HCT116 (cell line): ENCODE measurements around the gene CDH4. TPM values are rescaled to one million over a fixed set of nuclear protein-coding genes. Genes with fewer than 3 reads are reported as not detected.

Experiments used
- ATAC-seq: fragments of 200-7000 bp; cut with Tn5 transposase; 2 replicates; pipeline ENCODE4 v1.9.1; 2020; ENCODE audit warnings: mild to moderate bottlenecking, moderate library complexity
- BruUV-seq: library from RNA; stranded (reverse); fragments of 400-500 nt; replicated peaks from 2 replicates; lab custom pipeline; 2021; lab: Mats Ljungman, UMichigan
- CTCF ChIA-PET: fragments of 300-600 bp; sonication (Branson Sonifier 250); formaldehyde crosslinking; loops from one replicate; lab custom pipeline; 2021; ENCODE audit warnings: antibody characterized with exemption; lab: Charles Lee
- POLR2A ChIA-PET: fragments of 300-600, 350-600 bp; sonication (Branson Sonifier 250); formaldehyde crosslinking; loops from one replicate; lab custom pipeline; 2021; ENCODE audit warnings: antibody characterized with exemption; lab: Charles Lee
- RAD21 ChIA-PET, 2 experiments: fragments of 300-600 bp; sonication (Branson Sonifier 250); formaldehyde crosslinking; loops; one replicate each; lab custom pipeline; 2023; ENCODE audit warnings: low total read pairs in 2 of 2; ENCODE audit not compliant: uncharacterized antibody in 2 of 2, unreplicated experiment in 2 of 2, low non-redundant PET in 1 of 2; lab: Charles Lee
- DNase-seq: peaks from one replicate; pipeline ENCODE4 v3.0.0-alpha.2; 2010; ENCODE audit warnings: low read depth, low spot score
- H2AFZ ChIP-seq: fragments of 200-600 bp; shearing (Covaris generic), sonication (generic); 2 replicates; pipeline ENCODE4 v1.6.1; 2017; ENCODE audit warnings: low read depth, mixed run types, mixed read lengths, antibody characterized with exemption, low read length; ENCODE audit not compliant: poor library complexity, severe bottlenecking
- H3K27ac ChIP-seq: 2 replicates; pipeline ENCODE4 v1.5.1; 2012; ENCODE audit warnings: low read depth, low read length
- H3K27me3 ChIP-seq: fragments of 200-600 bp; sonication (generic); 2 replicates; pipeline ENCODE4 v1.6.1; 2016; ENCODE audit warnings: mixed run types, low read length, mixed read lengths; ENCODE audit not compliant: insufficient read depth
- H3K36me3 ChIP-seq, 2 experiments: fragments of 200-500 bp in 1 of 2; fragments of 200-600 bp in 1 of 2; sonication (Bioruptor generic) in 1 of 2; sonication (generic) in 1 of 2; 2 replicates each; pipeline versions ENCODE4 v1.5.1 to v1.6.1; 2014 to 2016; ENCODE audit warnings: low read length in 2 of 2, inconsistent platforms in 1 of 2, mixed read lengths in 1 of 2, mixed run types in 1 of 2; ENCODE audit not compliant: insufficient read depth in 2 of 2, control insufficient read depth in 1 of 2
- H3K4me1 ChIP-seq, 2 experiments: fragments of 200-600 bp in 1 of 2; sonication (generic) in 1 of 2; 2 replicates each; pipeline versions ENCODE4 v1.5.1 to v1.6.1; 2012 to 2017; ENCODE audit warnings: low read length in 2 of 2, inconsistent platforms in 1 of 2, mild to moderate bottlenecking in 1 of 2, mixed read lengths in 1 of 2, mixed run types in 1 of 2, moderate library complexity in 1 of 2; ENCODE audit not compliant: insufficient read depth in 2 of 2, control insufficient read depth in 1 of 2
- H3K4me2 ChIP-seq: fragments of 200-600 bp; sonication (generic); 2 replicates; pipeline ENCODE4 v1.6.1; 2017; ENCODE audit warnings: mixed run types, low read length, mixed read lengths
- H3K4me3 ChIP-seq, 2 experiments: fragments of 200-600 bp in 1 of 2; sonication (generic) in 1 of 2; replicated peaks in 1 of 2; 2 replicates each; pipeline ENCODE4 v1.5.1; 2011 to 2016; ENCODE audit warnings: low read length in 2 of 2, control low read depth in 1 of 2, low read depth in 1 of 2, mild to moderate bottlenecking in 1 of 2, mixed read lengths in 1 of 2, mixed run types in 1 of 2
- H3K79me2 ChIP-seq: fragments of 200-600 bp; sonication (generic); 2 replicates; pipeline ENCODE4 v1.6.1; 2017; ENCODE audit warnings: mild to moderate bottlenecking, mixed run types, low read length, moderate library complexity, mixed read lengths; ENCODE audit not compliant: insufficient read depth
- H3K9ac ChIP-seq: fragments of 200-600 bp; sonication (generic); 2 replicates; pipeline ENCODE4 v1.6.1; 2016; ENCODE audit warnings: low read length, mixed read lengths
- H3K9me2 ChIP-seq: fragments of 200-600 bp; sonication (generic), shearing (Covaris generic); 2 replicates; pipeline ENCODE4 v1.6.1; 2017; ENCODE audit warnings: mixed run types, mild to moderate bottlenecking, moderate library complexity; ENCODE audit not compliant: insufficient read depth
- H3K9me3 ChIP-seq, 2 experiments: fragments of 200-500 bp in 1 of 2; fragments of 200-600 bp in 1 of 2; sonication (Bioruptor generic) in 1 of 2; sonication (generic) in 1 of 2; 2 replicates each; pipeline ENCODE4 v1.6.1; 2014 to 2017; ENCODE audit warnings: low read length in 2 of 2, mixed read lengths in 2 of 2, inconsistent platforms in 1 of 2, low read depth in 1 of 2, mild to moderate bottlenecking in 1 of 2, mixed run types in 1 of 2, moderate library complexity in 1 of 2; ENCODE audit not compliant: control insufficient read depth in 1 of 2, insufficient read depth in 1 of 2
- H4K20me1 ChIP-seq: fragments of 200-600 bp; sonication (generic), shearing (Covaris generic); 2 replicates; pipeline ENCODE4 v1.6.1; 2017; ENCODE audit warnings: mixed run types, mild to moderate bottlenecking, moderate library complexity; ENCODE audit not compliant: insufficient read depth
- CTCF ChIP-seq, 3 experiments: fragments of 200-600 bp in 1 of 3; sonication (generic) in 1 of 3; IDR thresholded peaks in 2 of 3; conservative IDR thresholded peaks in 1 of 3; 2 replicates each; pipeline ENCODE4 v1.5.1; 2012 to 2017; ENCODE audit warnings: low read depth in 2 of 3, low read length in 2 of 3, antibody characterized with exemption in 1 of 3, borderline replicate concordance in 1 of 3, control low read depth in 1 of 3, mild to moderate bottlenecking in 1 of 3, mixed read lengths in 1 of 3, mixed run types in 1 of 3, moderate library complexity in 1 of 3; ENCODE audit not compliant: insufficient read depth in 1 of 3
- FOSL1 ChIP-seq: IDR thresholded peaks from 2 replicates; pipeline ENCODE4 v1.6.1; 2012; ENCODE audit warnings: low read depth
- MAX ChIP-seq: IDR thresholded peaks from 2 replicates; pipeline ENCODE4 v1.6.1; 2012
- POLR2AphosphoS5 ChIP-seq: IDR thresholded peaks from 2 replicates; pipeline ENCODE4 v1.6.1; 2011; ENCODE audit warnings: mild to moderate bottlenecking, low read depth, low read length, moderate library complexity
- RAD21 ChIP-seq: IDR thresholded peaks from 2 replicates; pipeline ENCODE4 v1.6.1; 2012; ENCODE audit warnings: low read depth, mild to moderate bottlenecking
- REST ChIP-seq: IDR thresholded peaks from 2 replicates; pipeline ENCODE4 v1.6.1; 2012; ENCODE audit warnings: low read depth
- SRF ChIP-seq: IDR thresholded peaks from 2 replicates; pipeline ENCODE4 v1.6.1; 2012; ENCODE audit warnings: low read depth
- ZNF274 ChIP-seq: fragments of 200-500 bp; sonication (Bioruptor generic); IDR thresholded peaks from 2 replicates; pipeline ENCODE4 v1.6.1; 2014; ENCODE audit warnings: mild to moderate bottlenecking, low read depth, low read length, inconsistent platforms
- intact Hi-C: fragments of 100-400 bp; cut with micrococcal nuclease; formaldehyde crosslinking; loops from 2 replicates; pipeline ENCODE4 v1.10.0; 2022
- total RNA-seq: library from RNA; stranded (reverse); gene quantifications from one replicate; pipeline ENCODE4 v1.2.1, GENCODE V29; 2021; ENCODE audit not compliant: unreplicated experiment

Gene CDH4
- total RNA-seq, 1 experiment from 2014 or later = not detected

GRCh38 chr20:61559706-61560315 is 307.8 kb downstream of the CDH4 start:
- no peaks in the 10 kb centered on the region for H3K9me2 ChIP-seq
- no peaks in the 10 kb centered on the region for H3K9me3 ChIP-seq
- no TSS peak for BruUV-seq
- H3K4me3 ChIP-seq = no peak overlapping the region
- POLR2A ChIA-PET = no interaction called here
- H4K20me1 ChIP-seq = no peaks in the 10 kb centered on the region
- no peaks in the 10 kb centered on the region for H3K79me2 ChIP-seq
- intact Hi-C loops = no loop called here
- no peaks in the 10 kb centered on the region for H3K36me3 ChIP-seq
- H3K27ac ChIP-seq = no peak overlapping the region
- H3K9ac ChIP-seq = no peak overlapping the region
- no peak overlapping the region for H3K4me2 ChIP-seq
- DNase-seq = no peak
- no peak for TF ChIP-seq SRF
- no peak for TF ChIP-seq REST
- TF ChIP-seq MAX = no peak
- no peak for TF ChIP-seq RAD21
- TF ChIP-seq, all 23 proteins: peak for 0
- ATAC-seq = no peak
- H3K4me1 ChIP-seq = no peaks in the 10 kb centered on the region
- RAD21 ChIA-PET = no interaction called here
- H2AFZ ChIP-seq = no peak overlapping the region
- CTCF ChIA-PET = no interaction called here
- no peaks in the 10 kb centered on the region; the same call in 1 of the 2 replicates for H3K27me3 ChIP-seq

GRCh38 chr20:61560361-61560853 is 308.3 kb downstream of the CDH4 start:
- Histone ChIP-seq H4K20me1 (no peaks in the 10 kb centered on the region), H3K27me3 (no peaks in the 10 kb centered on the region; the same call in 1 of the 2 replicates)
- TF ChIP-seq POLR2AphosphoS5 (no peak), FOSL1 (no peak), ZNF274 (no peak), CTCF (IDR thresholded peaks at IDR 0.05 in 2 of 3, conservative IDR thresholded peaks at IDR 0.05 in 1 of 3; ENCODE audit: borderline replicate concordance in 1 of 3, insufficient read depth in 1 of 3, low read depth in 2 of 3, low read length in 2 of 3) (peak in 2 of 3 experiments; percentile 28 to 49; a peak in 4 of 6 replicates)
- TF ChIP-seq, all 23 proteins: peak for 1
- no peaks in the 10 kb centered on the region for H3K9me2 ChIP-seq
- RAD21 ChIA-PET = no interaction called here
- no peak overlapping the region for H3K9ac ChIP-seq
- ATAC-seq (no peak), DNase-seq (no peak)
- H3K27ac ChIP-seq = no peak overlapping the region
- no peak overlapping the region for H2AFZ ChIP-seq
- H3K79me2 ChIP-seq = no peaks in the 10 kb centered on the region
- no TSS peak for BruUV-seq
- CTCF ChIA-PET = no interaction called here
- H3K4me2 ChIP-seq = no peak overlapping the region
- POLR2A ChIA-PET = no interaction called here
- intact Hi-C loops = no loop called here
- no peaks in the 10 kb centered on the region for H3K4me1 ChIP-seq
- no peaks in the 10 kb centered on the region for H3K36me3 ChIP-seq
- no peak overlapping the region for H3K4me3 ChIP-seq
- H3K9me3 ChIP-seq = no peaks in the 10 kb centered on the region
